ENCODE measurements around the gene CRAMP1.

- TF ChIP-seq POLR2A (IDR thresholded peaks at IDR 0.05) (no peak), CTCF (IDR thresholded peaks at IDR 0.05) (no peak)
Observed at GRCh38 chr16:1642148-1642547, 30.0 kb downstream of the CRAMP1 start.

Data from tibial nerve (tissue), 3 donors.